Dermis lymphatic vessel endothelial cell (primary cell): Measurements from ENCODE around the gene BCL2L14. TPM values are rescaled to one million over a fixed set of nuclear protein-coding genes. Genes with fewer than 3 reads are reported as not detected.

Source experiments
- total RNA-seq: library from RNA; depleted of rRNA; stranded (reverse); fragments of >200 nt; gene quantifications from 2 replicates; pipeline ENCODE4 v1.2.1, GENCODE V29; 2014

The BCL2L14 gene, protein sequence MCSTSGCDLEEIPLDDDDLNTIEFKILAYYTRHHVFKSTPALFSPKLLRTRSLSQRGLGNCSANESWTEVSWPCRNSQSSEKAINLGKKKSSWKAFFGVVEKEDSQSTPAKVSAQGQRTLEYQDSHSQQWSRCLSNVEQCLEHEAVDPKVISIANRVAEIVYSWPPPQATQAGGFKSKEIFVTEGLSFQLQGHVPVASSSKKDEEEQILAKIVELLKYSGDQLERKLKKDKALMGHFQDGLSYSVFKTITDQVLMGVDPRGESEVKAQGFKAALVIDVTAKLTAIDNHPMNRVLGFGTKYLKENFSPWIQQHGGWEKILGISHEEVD
- not detected in 2 replicates for total RNA-seq

DNA sequence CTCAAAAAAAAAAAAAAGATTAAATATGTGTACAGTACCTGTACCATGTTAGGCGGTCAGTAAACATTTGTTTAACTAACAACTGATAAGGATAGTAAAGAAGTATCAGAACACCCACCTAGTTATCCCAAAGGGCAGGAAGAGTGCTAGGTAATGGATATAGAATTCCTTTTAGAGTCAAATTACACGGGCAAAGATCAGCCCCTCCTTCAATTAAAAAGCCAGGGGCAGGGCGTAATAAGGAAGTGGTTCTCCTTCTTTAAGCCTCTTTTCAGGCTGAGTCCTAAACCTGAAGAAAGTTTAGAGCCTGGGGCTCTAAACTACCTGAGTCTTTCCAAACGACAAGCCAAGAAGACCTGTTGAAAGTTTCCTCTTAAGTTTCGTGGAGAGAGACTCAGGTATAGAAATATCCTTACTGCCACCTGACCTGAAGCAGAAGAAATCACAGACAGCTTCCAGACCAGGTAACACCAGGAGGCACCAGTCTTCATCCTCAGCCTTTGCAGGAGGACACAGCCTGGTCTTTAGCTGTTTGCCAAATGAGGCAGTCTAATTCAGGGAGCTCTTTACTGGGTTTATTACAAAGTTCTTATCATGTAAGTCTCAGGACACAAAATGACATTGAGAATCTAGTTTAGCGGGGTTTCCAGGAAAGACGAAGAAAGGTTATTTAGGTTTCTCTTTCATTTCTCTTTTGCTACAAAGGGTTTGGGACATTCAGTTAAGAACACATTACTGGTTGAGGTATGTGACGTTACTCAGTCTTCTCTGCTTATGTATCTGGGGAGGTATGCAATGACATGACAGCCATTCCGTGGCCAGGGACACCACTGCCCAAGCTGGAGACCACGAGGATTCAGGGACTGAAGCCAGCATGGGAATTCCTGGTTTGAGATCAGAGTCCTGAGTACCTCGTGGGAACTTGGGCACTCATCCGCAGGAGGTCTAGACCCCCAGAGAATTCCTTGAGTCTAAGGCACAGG lies at the start of gene BCL2L14:
Gene BCL2L14 (plus strand): TSS at position 266 of the 983 bp plus-strand sequence. CDS start 8,367 bp downstream, outside the sequence.

Other genes with a start within 250 kb of the BCL2L14 start
- 55.8 and 67.1 TPM in 2 replicates for gene LRP6, start 196.1 kb downstream of the BCL2L14 start, total RNA-seq